ENCODE results near the gene SLC24A3. TPM values are rescaled to one million over a fixed set of nuclear protein-coding genes. Genes with fewer than 3 reads are reported as not detected.

Gene SLC24A3
- total RNA-seq, 2 donors from 2014 or later = not detected

- no peak for ATAC-seq (replicated peaks)
These were observed 136.1 kb downstream of the SLC24A3 start for GRCh38 chr20:19348582-19348981.

GRCh38 chr20:19349879-19350278 lies 137.4 kb downstream of the SLC24A3 start:
- H3K27ac Mint-ChIP-seq = no peak overlapping the region
- H3K36me3 Mint-ChIP-seq (ENCODE audit: low read depth) = no peaks in the 10 kb centered on the region
- no peaks in the 10 kb centered on the region for H3K27me3 Mint-ChIP-seq
- ATAC-seq (replicated peaks) = no peak
- no peaks in the 10 kb centered on the region for H3K4me1 Mint-ChIP-seq
- peaks cover 5% of the 10 kb centered on the region for H3K9me3 Mint-ChIP-seq
- H3K4me3 Mint-ChIP-seq = no peak overlapping the region

More at GRCh38 chr20:19348582-19348981, 136.1 kb downstream of the SLC24A3 start:
- H3K36me3 Mint-ChIP-seq (ENCODE audit: low read depth) = no peaks in the 10 kb centered on the region
- no peaks in the 10 kb centered on the region for H3K27me3 Mint-ChIP-seq
- H3K4me1 Mint-ChIP-seq = no peaks in the 10 kb centered on the region
- peaks cover 5% of the 10 kb centered on the region for H3K9me3 Mint-ChIP-seq
- H3K27ac Mint-ChIP-seq = no peak overlapping the region
- H3K4me3 Mint-ChIP-seq = no peak overlapping the region

GRCh38 chr20:19351542-19351941 lies 139.1 kb downstream of the SLC24A3 start:
- no peaks in the 10 kb centered on the region for H3K27me3 Mint-ChIP-seq
- peaks cover 5% of the 10 kb centered on the region for H3K9me3 Mint-ChIP-seq
- H3K4me3 Mint-ChIP-seq = no peak overlapping the region
- H3K36me3 Mint-ChIP-seq (ENCODE audit: low read depth) = no peaks in the 10 kb centered on the region
- no peak for ATAC-seq (replicated peaks)
- no peak overlapping the region for H3K27ac Mint-ChIP-seq
- H3K4me1 Mint-ChIP-seq = no peaks in the 10 kb centered on the region

GRCh38 chr20:19354950-19355349 lies 142.5 kb downstream of the SLC24A3 start:
- Mint-ChIP-seq H3K27ac (no peak overlapping the region), H3K9me3 (peaks cover 9% of the 10 kb centered on the region), H3K4me1 (no peaks in the 10 kb centered on the region), H3K4me3 (no peak overlapping the region), H3K36me3 (ENCODE audit: low read depth) (no peaks in the 10 kb centered on the region), H3K27me3 (no peaks in the 10 kb centered on the region)
- no peak for ATAC-seq (replicated peaks)

GRCh38 chr20:19361790-19362189 lies 149.3 kb downstream of the SLC24A3 start:
- no peak for ATAC-seq (replicated peaks)
- Mint-ChIP-seq H3K27ac (no peak overlapping the region), H3K36me3 (ENCODE audit: low read depth) (no peaks in the 10 kb centered on the region), H3K4me3 (no peak overlapping the region), H3K9me3 (peaks cover 5% of the 10 kb centered on the region), H3K4me1 (no peaks in the 10 kb centered on the region), H3K27me3 (peaks cover 3% of the 10 kb centered on the region)

GRCh38 chr20:19363476-19363875 lies 151.0 kb downstream of the SLC24A3 start:
- peaks cover 4% of the 10 kb centered on the region for H3K9me3 Mint-ChIP-seq
- no peak overlapping the region for H3K4me3 Mint-ChIP-seq
- peaks cover 3% of the 10 kb centered on the region for H3K27me3 Mint-ChIP-seq
- no peaks in the 10 kb centered on the region for H3K4me1 Mint-ChIP-seq
- no peaks in the 10 kb centered on the region for H3K36me3 Mint-ChIP-seq (ENCODE audit: low read depth)
- no peak overlapping the region for H3K27ac Mint-ChIP-seq
- no peak for ATAC-seq (replicated peaks)

GRCh38 chr20:19367591-19367990 lies 155.1 kb downstream of the SLC24A3 start:
- H3K9me3 Mint-ChIP-seq = no peaks in the 10 kb centered on the region
- no peaks in the 10 kb centered on the region for H3K4me1 Mint-ChIP-seq
- no peaks in the 10 kb centered on the region for H3K36me3 Mint-ChIP-seq (ENCODE audit: low read depth)
- H3K4me3 Mint-ChIP-seq = no peak overlapping the region
- no peak overlapping the region for H3K27ac Mint-ChIP-seq
- peaks cover 3% of the 10 kb centered on the region for H3K27me3 Mint-ChIP-seq
- ATAC-seq (replicated peaks) = no peak

- ATAC-seq (replicated peaks) = no peak
These were observed 155.9 kb downstream of the SLC24A3 start for GRCh38 chr20:19368351-19368750.

GRCh38 chr20:19370076-19371075 lies 157.9 kb downstream of the SLC24A3 start:
- no peak for ATAC-seq (replicated peaks)
- Mint-ChIP-seq H3K27ac (no peak overlapping the region), H3K4me1 (no peaks in the 10 kb centered on the region), H3K27me3 (peaks cover 3% of the 10 kb centered on the region), H3K36me3 (ENCODE audit: low read depth) (no peaks in the 10 kb centered on the region), H3K4me3 (no peak overlapping the region), H3K9me3 (no peaks in the 10 kb centered on the region)

More at GRCh38 chr20:19368351-19368750, 155.9 kb downstream of the SLC24A3 start:
- Mint-ChIP-seq H3K27ac (no peak overlapping the region), H3K4me3 (no peak overlapping the region), H3K4me1 (no peaks in the 10 kb centered on the region), H3K36me3 (ENCODE audit: low read depth) (no peaks in the 10 kb centered on the region), H3K9me3 (no peaks in the 10 kb centered on the region), H3K27me3 (peaks cover 3% of the 10 kb centered on the region)

- H3K36me3 Mint-ChIP-seq (ENCODE audit: low read depth) = no peaks in the 10 kb centered on the region
These were observed 158.7 kb downstream of the SLC24A3 start for GRCh38 chr20:19371112-19371511.

GRCh38 chr20:19374216-19374615 lies 161.8 kb downstream of the SLC24A3 start:
- Mint-ChIP-seq H3K4me3 (no peak overlapping the region), H3K4me1 (no peaks in the 10 kb centered on the region), H3K27ac (no peak overlapping the region), H3K9me3 (no peaks in the 10 kb centered on the region), H3K36me3 (ENCODE audit: low read depth) (no peaks in the 10 kb centered on the region), H3K27me3 (peaks cover 4% of the 10 kb centered on the region)
- no peak for ATAC-seq (replicated peaks)

More at GRCh38 chr20:19371112-19371511, 158.7 kb downstream of the SLC24A3 start:
- Mint-ChIP-seq H3K9me3 (no peaks in the 10 kb centered on the region), H3K27ac (no peak overlapping the region), H3K4me1 (no peaks in the 10 kb centered on the region), H3K27me3 (peaks cover 3% of the 10 kb centered on the region), H3K4me3 (no peak overlapping the region)
- no peak for ATAC-seq (replicated peaks)

GRCh38 chr20:19375395-19375794 lies 163.0 kb downstream of the SLC24A3 start:
- ATAC-seq (replicated peaks) = no peak
- H3K36me3 Mint-ChIP-seq (ENCODE audit: low read depth) = no peaks in the 10 kb centered on the region

GRCh38 chr20:19375801-19376200 lies 163.4 kb downstream of the SLC24A3 start:
- Mint-ChIP-seq H3K4me3 (no peak overlapping the region), H3K36me3 (ENCODE audit: low read depth) (no peaks in the 10 kb centered on the region), H3K4me1 (no peaks in the 10 kb centered on the region), H3K27ac (no peak overlapping the region), H3K27me3 (peaks cover 4% of the 10 kb centered on the region), H3K9me3 (peaks cover 5% of the 10 kb centered on the region)
- no peak for ATAC-seq (replicated peaks)

More at GRCh38 chr20:19375395-19375794, 163.0 kb downstream of the SLC24A3 start:
- H3K9me3 Mint-ChIP-seq = peaks cover 5% of the 10 kb centered on the region
- H3K27me3 Mint-ChIP-seq = peaks cover 4% of the 10 kb centered on the region
- H3K4me3 Mint-ChIP-seq = no peak overlapping the region
- H3K4me1 Mint-ChIP-seq = no peaks in the 10 kb centered on the region
- no peak overlapping the region for H3K27ac Mint-ChIP-seq

GRCh38 chr20:19376451-19377229 lies 164.2 kb downstream of the SLC24A3 start:
- no peak for ATAC-seq (replicated peaks)
- Mint-ChIP-seq H3K27ac (no peak overlapping the region), H3K36me3 (ENCODE audit: low read depth) (no peaks in the 10 kb centered on the region), H3K27me3 (peaks cover 4% of the 10 kb centered on the region), H3K4me1 (no peaks in the 10 kb centered on the region), H3K9me3 (peaks cover 5% of the 10 kb centered on the region), H3K4me3 (no peak overlapping the region)
